ENCODE data around the gene ZC3HAV1L.
"Not testable (repeated sequence)": the region's sequence is repeated elsewhere in the genome, so short reads cannot be mapped to it uniquely, and the experiment has no call there.

The ZC3HAV1L gene

DNA sequence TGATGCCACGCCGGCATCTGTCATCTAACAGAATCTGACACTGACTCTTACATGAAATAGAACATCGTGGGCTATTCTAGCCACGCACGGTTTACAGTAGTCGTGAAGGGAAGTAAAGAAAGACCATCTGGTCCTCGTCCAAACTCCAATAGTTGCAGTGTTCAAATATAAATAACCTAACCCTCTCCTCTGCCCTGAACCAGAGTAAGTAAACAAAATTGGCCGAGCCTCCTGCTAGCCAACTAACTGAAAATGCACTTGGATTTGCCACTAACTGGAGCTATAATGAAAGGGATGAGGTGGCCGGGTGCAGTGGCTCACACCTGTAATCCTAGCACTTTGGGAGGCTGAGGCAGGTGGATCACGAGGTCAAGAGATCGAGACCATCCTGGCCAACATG is 29.5 kb upstream of the ZC3HAV1L start:
- H3K4me3 ChIP-seq (ENCODE audit: low read length): no peak overlapping the region
- no peak for DNase-seq (ENCODE audit: low read depth)
- no peak for TF ChIP-seq CTCF (conservative IDR thresholded peaks at IDR 0.05; ENCODE audit: low read length)

DNA sequence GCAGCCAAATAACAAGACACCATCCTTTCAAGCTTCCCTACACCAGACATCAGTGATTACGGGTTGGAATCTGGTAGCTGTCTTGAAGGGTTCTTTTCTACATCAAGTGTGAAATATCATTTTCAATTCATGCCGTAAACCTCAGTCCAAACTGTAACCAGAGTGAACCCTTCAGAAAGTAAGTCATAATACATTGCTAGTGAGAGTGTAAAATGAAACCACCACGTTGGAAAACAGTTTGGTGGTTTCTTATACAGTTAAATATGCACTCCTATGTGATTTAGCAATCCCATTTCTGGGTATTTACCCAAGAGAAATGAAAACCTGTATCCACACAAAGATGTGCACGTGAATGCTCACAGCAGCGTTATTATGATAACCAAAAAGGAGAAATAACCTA is 25.6 kb upstream of the ZC3HAV1L start:
- no peak for DNase-seq (ENCODE audit: low read depth)
- no peak overlapping the region for H3K4me3 ChIP-seq (ENCODE audit: low read length)
- TF ChIP-seq CTCF (conservative IDR thresholded peaks at IDR 0.05; ENCODE audit: low read length): no peak

DNA sequence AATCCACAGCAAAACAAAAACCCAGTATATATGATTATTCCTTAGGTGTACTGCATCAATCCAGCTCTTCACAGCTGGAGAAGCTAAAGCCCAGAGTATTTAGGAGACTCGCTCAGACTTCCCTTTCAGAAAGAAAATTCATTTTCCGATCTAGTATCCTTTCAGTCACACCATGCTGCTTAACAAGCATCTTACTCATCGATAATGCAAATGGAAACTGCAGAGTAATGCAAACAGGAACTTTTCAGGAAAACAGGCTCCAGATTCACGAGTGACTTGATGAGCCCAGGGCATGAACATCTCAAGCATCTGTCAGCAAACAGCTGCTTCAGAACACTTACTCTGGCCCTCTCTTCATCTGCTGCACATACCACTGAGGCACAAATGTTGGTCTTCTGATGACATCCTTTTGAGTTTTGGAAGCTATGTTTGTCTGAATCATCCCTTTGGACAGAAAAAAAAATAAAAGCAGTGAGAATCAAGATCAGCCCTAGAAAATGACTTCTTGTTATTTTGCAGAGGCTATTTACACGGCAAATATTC is 24.9 kb upstream of the ZC3HAV1L start:
- TF ChIP-seq CTCF (conservative IDR thresholded peaks at IDR 0.05; ENCODE audit: low read length): no peak
- peak; percentile 57 for DNase-seq (ENCODE audit: low read depth)
- no peak overlapping the region for H3K4me3 ChIP-seq (ENCODE audit: low read length)

DNA sequence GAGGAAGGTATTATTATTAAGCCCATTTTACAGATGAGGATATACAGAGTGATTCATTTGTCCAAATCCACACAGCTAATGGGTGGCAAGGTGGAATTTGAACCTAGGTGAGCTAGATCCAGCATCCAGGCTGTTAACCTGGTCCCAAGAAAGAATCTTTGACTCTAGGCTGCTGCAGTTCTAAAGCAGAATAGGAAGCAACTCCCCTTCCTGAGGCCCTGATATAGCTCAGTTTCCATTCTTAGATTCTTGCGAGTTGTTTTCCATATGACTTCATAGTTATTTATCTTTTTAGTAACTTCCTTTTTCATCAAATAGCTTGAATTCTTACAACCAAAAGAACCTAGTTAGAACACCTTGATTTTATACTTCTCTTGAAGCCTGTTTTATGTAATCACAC is 24.1 kb upstream of the ZC3HAV1L start:
- TF ChIP-seq CTCF (conservative IDR thresholded peaks at IDR 0.05; ENCODE audit: low read length): no peak
- no peak for DNase-seq (ENCODE audit: low read depth)
- H3K4me3 ChIP-seq (ENCODE audit: low read length): no peak overlapping the region

- TF ChIP-seq CTCF (conservative IDR thresholded peaks at IDR 0.05; ENCODE audit: low read length): no peak
- DNase-seq (ENCODE audit: low read depth): peak; percentile 61
- no peak overlapping the region for H3K4me3 ChIP-seq (ENCODE audit: low read length)
These were observed 23.1 kb upstream of the ZC3HAV1L start for GRCh38 chr7:139058943-139059342.

DNA sequence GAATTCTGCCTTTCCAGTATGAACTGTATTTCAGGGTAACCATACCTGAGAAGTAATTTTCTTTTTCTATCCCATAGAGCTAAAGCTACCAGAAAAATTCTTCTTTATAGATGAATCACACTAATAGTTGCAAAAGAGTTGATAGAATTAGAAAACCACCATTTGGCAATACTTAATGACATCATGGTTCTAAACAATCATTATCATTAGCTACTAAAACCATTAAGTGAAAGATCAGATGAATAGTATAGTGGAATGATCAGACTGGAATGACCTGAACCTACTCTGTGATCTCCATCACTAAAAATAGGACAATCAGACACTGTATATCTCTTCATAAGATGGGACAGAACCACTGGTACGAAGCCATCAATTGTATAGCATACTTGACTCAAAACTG is 19.8 kb upstream of the ZC3HAV1L start:
- no peak for TF ChIP-seq CTCF (conservative IDR thresholded peaks at IDR 0.05; ENCODE audit: low read length)
- no peak overlapping the region for H3K4me3 ChIP-seq (ENCODE audit: low read length)
- no peak for DNase-seq (ENCODE audit: low read depth)

DNA sequence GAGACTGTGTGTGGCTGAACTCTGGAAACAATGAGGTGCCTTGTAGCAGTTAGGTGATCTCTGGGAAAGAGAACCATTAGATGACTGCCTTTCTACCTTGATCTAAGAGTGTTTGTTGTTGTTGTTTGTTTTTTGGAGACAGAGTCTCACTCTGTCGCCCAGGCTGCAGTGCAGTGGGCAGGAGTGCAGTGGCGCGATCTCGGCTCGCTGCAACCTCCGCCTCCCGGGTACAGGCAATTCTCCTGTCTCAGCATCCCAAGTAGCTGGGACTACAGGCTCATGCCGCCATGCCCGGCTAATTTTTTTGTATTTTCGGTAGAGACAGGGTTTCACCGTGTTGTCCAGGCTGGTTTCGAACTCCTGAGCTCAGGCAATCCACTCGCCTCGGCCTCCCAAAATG is 18.8 kb upstream of the ZC3HAV1L start:
- DNase-seq (ENCODE audit: low read depth); H3K4me3 ChIP-seq (ENCODE audit: low read length): not testable (repeated sequence)

- no peak overlapping the region for H3K4me3 ChIP-seq (ENCODE audit: low read length)
- DNase-seq (ENCODE audit: low read depth): no peak
- TF ChIP-seq CTCF (conservative IDR thresholded peaks at IDR 0.05; ENCODE audit: low read length): no peak
These were observed 18.3 kb upstream of the ZC3HAV1L start for GRCh38 chr7:139054101-139054500.
